Measurements from ENCODE around the gene C3. TPM values are rescaled to one million over a fixed set of nuclear protein-coding genes. Genes with fewer than 3 reads are reported as not detected.

C3 gene
- total RNA-seq, 1 experiment from 2014 or later = 658 TPM

DNA sequence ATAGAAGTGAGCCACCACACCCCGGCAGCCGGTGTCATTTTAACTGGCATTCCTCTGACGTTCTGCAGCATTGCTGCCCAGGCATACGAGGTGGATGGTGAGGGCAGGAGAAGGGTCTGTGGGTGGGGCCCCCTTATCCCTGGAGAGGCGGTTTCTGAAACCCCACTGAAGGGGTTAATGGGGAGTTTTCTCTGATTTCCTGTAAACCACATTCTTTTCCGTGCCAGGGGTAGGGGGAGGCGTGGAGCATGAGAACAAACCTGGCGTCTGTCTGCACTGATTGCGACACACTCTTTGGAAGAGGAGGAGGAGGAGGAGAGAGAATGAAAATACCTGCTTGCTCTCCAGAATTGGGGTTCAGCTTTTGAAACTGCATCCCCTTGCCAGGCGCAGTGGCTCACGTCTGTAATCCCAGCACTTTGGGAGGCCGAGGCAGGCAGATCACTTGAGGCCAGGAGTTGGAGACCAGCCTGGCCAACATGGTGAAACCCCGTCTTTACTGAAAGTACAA is 2.7 kb upstream of the C3 start:
- peak overlapping the region; percentile 50 for H3K4me3 Mint-ChIP-seq (ENCODE audit: low read depth, unreplicated experiment)
- H3K9me3 Mint-ChIP-seq (ENCODE audit: low read depth, unreplicated experiment) = no peaks in the 10 kb centered on the region
- peak overlapping the region; percentile 86 for H3K27ac Mint-ChIP-seq (ENCODE audit: unreplicated experiment)
- DNase-seq = peak; percentile 58
- intact Hi-C loops (cut with micrococcal nuclease; ENCODE audit: unreplicated experiment) = no loop called here
- no peak for TF ChIP-seq CTCF (IDR thresholded peaks at IDR 0.05; ENCODE audit: unreplicated experiment)
- no TSS peak for BruUV-seq (replicated peaks)
- no peaks in the 10 kb centered on the region for H3K27me3 Mint-ChIP-seq (ENCODE audit: unreplicated experiment)
- peaks cover 29% of the 10 kb centered on the region for H3K36me3 Mint-ChIP-seq (ENCODE audit: insufficient read depth, unreplicated experiment)
- CTCF ChIA-PET = interaction anchor here (0.6 kb wide), 1 partner anchor 171 kb away, joined by 3 read pairs; no protein-coding TSS in a partner anchor
- H3K4me1 Mint-ChIP-seq (ENCODE audit: low read depth, unreplicated experiment) = peaks cover 59% of the 10 kb centered on the region

DNA sequence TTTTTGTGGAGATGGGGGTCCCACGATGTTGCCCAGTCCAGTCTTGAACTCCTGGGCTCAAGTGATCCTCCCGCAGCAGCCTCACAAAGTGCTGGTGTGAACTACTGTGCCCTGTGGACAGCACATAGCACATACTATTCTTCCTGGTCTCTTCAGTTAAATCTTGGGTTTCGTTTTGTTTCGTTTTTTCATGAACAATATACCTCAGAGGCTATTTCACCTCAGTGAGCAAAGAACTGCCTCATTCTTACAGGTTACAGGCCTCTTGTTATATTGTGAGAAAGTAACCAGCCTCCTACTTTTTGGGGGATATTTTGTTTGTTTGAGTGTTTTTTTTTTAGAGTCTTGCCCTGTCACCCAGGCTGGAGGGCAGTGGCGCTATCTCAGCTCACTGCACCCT is 1.3 kb upstream of the C3 start:
- Mint-ChIP-seq H3K27ac (ENCODE audit: unreplicated experiment) (peak overlapping the region; percentile 72), H3K9me3 (ENCODE audit: low read depth, unreplicated experiment) (peaks cover 4% of the 10 kb centered on the region), H3K4me1 (ENCODE audit: low read depth, unreplicated experiment) (peaks cover 71% of the 10 kb centered on the region), H3K36me3 (ENCODE audit: insufficient read depth, unreplicated experiment) (peaks cover 40% of the 10 kb centered on the region), H3K4me3 (ENCODE audit: low read depth, unreplicated experiment) (no peak overlapping the region), H3K27me3 (ENCODE audit: unreplicated experiment) (no peaks in the 10 kb centered on the region)
- no TSS peak for BruUV-seq (replicated peaks)
- TF ChIP-seq CTCF (IDR thresholded peaks at IDR 0.05; ENCODE audit: unreplicated experiment) = no peak
- CTCF ChIA-PET = no interaction called here
- DNase-seq = no peak
- intact Hi-C loops (cut with micrococcal nuclease; ENCODE audit: unreplicated experiment) = no loop called here

GRCh38 chr19:6721138-6721474 is 656 bp upstream of the C3 start:
- intact Hi-C loops (cut with micrococcal nuclease; ENCODE audit: unreplicated experiment) = no loop called here
- no peak for TF ChIP-seq CTCF (IDR thresholded peaks at IDR 0.05; ENCODE audit: unreplicated experiment)
- Mint-ChIP-seq H3K9me3 (ENCODE audit: low read depth, unreplicated experiment) (peaks cover 4% of the 10 kb centered on the region), H3K27me3 (ENCODE audit: unreplicated experiment) (no peaks in the 10 kb centered on the region), H3K4me1 (ENCODE audit: low read depth, unreplicated experiment) (peaks cover 72% of the 10 kb centered on the region), H3K27ac (ENCODE audit: unreplicated experiment) (peak overlapping the region; percentile 72), H3K36me3 (ENCODE audit: insufficient read depth, unreplicated experiment) (peaks cover 46% of the 10 kb centered on the region), H3K4me3 (ENCODE audit: low read depth, unreplicated experiment) (peak overlapping the region; percentile 82)
- no TSS peak for BruUV-seq (replicated peaks)
- DNase-seq = no peak
- CTCF ChIA-PET = no interaction called here

- TSS peak; percentile 64 for BruUV-seq (replicated peaks)
- Mint-ChIP-seq H3K4me3 (ENCODE audit: low read depth, unreplicated experiment) (peak overlapping the region; percentile 82), H3K27me3 (ENCODE audit: unreplicated experiment) (no peaks in the 10 kb centered on the region), H3K36me3 (ENCODE audit: insufficient read depth, unreplicated experiment) (peaks cover 44% of the 10 kb centered on the region), H3K27ac (ENCODE audit: unreplicated experiment) (peak overlapping the region; percentile 72), H3K4me1 (ENCODE audit: low read depth, unreplicated experiment) (peaks cover 63% of the 10 kb centered on the region), H3K9me3 (ENCODE audit: low read depth, unreplicated experiment) (peaks cover 4% of the 10 kb centered on the region)
- DNase-seq = no peak
- no peak for TF ChIP-seq CTCF (IDR thresholded peaks at IDR 0.05; ENCODE audit: unreplicated experiment)
- CTCF ChIA-PET = no interaction called here
- intact Hi-C loops (cut with micrococcal nuclease; ENCODE audit: unreplicated experiment) = no loop called here
Measured at GRCh38 chr19:6719992-6720368, 470 bp downstream of the C3 start.
